ENCODE data around the gene BMX. TPM values are rescaled to one million over a fixed set of nuclear protein-coding genes. Genes with fewer than 3 reads are reported as not detected.

The BMX gene
- total RNA-seq, 1 experiment from 2014 or later = not detected

- H2AFZ ChIP-seq (ENCODE audit: low read length) = no peak overlapping the region
- H3K4me1 Mint-ChIP-seq = peaks cover 32% of the 10 kb centered on the region in 2 experiments
- H3K27me3 Mint-ChIP-seq (ENCODE audit: low read depth) = peaks cover 1% of the 10 kb centered on the region; the same call in 1 of the 2 replicates
- no peaks in the 10 kb centered on the region for H3K4me1 ChIP-seq (ENCODE audit: insufficient read depth, low read length)
- no peak overlapping the region for H4K8ac ChIP-seq (replicated peaks; ENCODE audit: insufficient read length, low read depth, low read length)
- no peak overlapping the region for H3K18ac ChIP-seq (ENCODE audit: insufficient read length, low read depth, low read length)
- no peak overlapping the region for H3K56ac ChIP-seq (ENCODE audit: insufficient read length, low read depth, low read length)
- no peak overlapping the region for H2BK12ac ChIP-seq (ENCODE audit: insufficient read length, low read depth, low read length)
- H3K27ac ChIP-seq (ENCODE audit: insufficient read length, low read depth, low read length) = no peak overlapping the region
- H3K9ac ChIP-seq (ENCODE audit: extremely low read depth, insufficient read length, low read length) = no peak overlapping the region
- no peak overlapping the region for H3K4ac ChIP-seq (ENCODE audit: low read depth, low read length)
- H3T11ph ChIP-seq (ENCODE audit: low read length) = no peak overlapping the region
- H4K5ac ChIP-seq (ENCODE audit: insufficient read length, low read depth, low read length) = no peak overlapping the region
- no peaks in the 10 kb centered on the region for H3K36me3 Mint-ChIP-seq (ENCODE audit: insufficient read depth in 1 of 3, low read depth in 3 of 3)
- H4K20me1 ChIP-seq (ENCODE audit: control insufficient read depth, insufficient read depth, insufficient read length) = no peaks in the 10 kb centered on the region
- H2BK120ac ChIP-seq (ENCODE audit: low read depth, low read length, poor library complexity, severe bottlenecking) = no peak overlapping the region
- no peak overlapping the region for H2AK5ac ChIP-seq (ENCODE audit: insufficient read length, low read length)
- DNase-seq = no peak
- H3K79me2 ChIP-seq (ENCODE audit: insufficient read depth, low read length) = no peaks in the 10 kb centered on the region
- H3K4me2 ChIP-seq (ENCODE audit: insufficient read depth, insufficient read length, low read length) = no peak overlapping the region
- no peaks in the 10 kb centered on the region for H3K79me1 ChIP-seq (ENCODE audit: insufficient read depth, low read depth, low read length, poor library complexity, severe bottlenecking)
- no peak overlapping the region for H2BK5ac ChIP-seq (ENCODE audit: insufficient read length, low read length)
- WGBS (ENCODE audit: extremely low coverage, insufficient read length, low lambda C conversion rate) = no CpG with 5 or more reads among the region's 7 CpGs
- H3K27ac Mint-ChIP-seq = no peak overlapping the region; a peak in 2 of 7 replicates
- H3K27me3 ChIP-seq (ENCODE audit: insufficient read depth, low read length) = no peaks in the 10 kb centered on the region
- no peak overlapping the region for H3K4me3 Mint-ChIP-seq
- H3K9me3 ChIP-seq (ENCODE audit: control insufficient read depth, low read depth, low read length) = no peaks in the 10 kb centered on the region
- no peak overlapping the region for H2BK20ac ChIP-seq (ENCODE audit: low read depth, low read length, poor library complexity, severe bottlenecking)
- H3K9me3 Mint-ChIP-seq = no peaks in the 10 kb centered on the region
- no peak for TF ChIP-seq CTCF (conservative IDR thresholded peaks at IDR 0.05)
- no peak overlapping the region for H4K91ac ChIP-seq (ENCODE audit: insufficient read length, low read depth, low read length)
- H2BK15ac ChIP-seq (ENCODE audit: low read depth, low read length) = no peak overlapping the region
- H3K14ac ChIP-seq (ENCODE audit: insufficient read depth, low read length) = no peak overlapping the region
- no peak overlapping the region for H3K23ac ChIP-seq (ENCODE audit: insufficient read length, low read depth, low read length)
- no peaks in the 10 kb centered on the region for H3K23me2 ChIP-seq (ENCODE audit: insufficient read length, low read depth, low read length, poor library complexity, severe bottlenecking)
Observed at GRCh38 chrX:15563056-15563455, 62.4 kb downstream of the BMX start.

Data from H9 (cell line).